NCI-H2081 (cell line): ENCODE results near the gene HPN.
"Not testable (repeated sequence)": the region's sequence is repeated elsewhere in the genome, so short reads cannot be mapped to it uniquely, and the experiment has no call there.

Experiments
- DNase-seq, 2 experiments: peaks; one replicate each; lab custom pipeline; 2025; lab: John Stamatoyannopoulos, UW

HPN gene

DNA sequence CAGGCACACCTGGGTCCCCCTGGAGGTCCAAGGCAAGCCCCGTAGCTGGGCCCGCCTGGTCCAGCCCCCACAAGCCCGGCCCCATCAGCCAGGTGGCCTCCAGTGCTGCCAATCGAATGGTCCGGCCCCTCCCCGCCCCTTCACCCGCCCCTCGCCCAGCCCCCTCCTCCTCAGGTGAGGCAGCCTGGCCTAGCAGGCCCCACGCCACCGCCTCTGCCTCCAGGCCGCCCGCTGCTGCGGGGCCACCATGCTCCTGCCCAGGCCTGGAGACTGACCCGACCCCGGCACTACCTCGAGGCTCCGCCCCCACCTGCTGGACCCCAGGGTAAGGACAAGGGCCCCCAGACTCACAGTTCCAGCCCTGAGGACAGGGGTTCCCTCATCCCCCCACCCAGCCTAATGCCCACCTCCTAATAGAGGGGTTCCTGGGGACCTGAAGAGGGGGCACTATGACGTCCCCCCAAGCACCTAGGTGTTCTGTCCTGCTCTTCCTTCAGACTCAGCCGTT is at the start of gene HPN:
Gene HPN (plus strand): TSS at position 174 of the 508 bp plus-strand sequence. CDS start 786 bp downstream, outside the sequence.
- DNase-seq: no peak

DNA sequence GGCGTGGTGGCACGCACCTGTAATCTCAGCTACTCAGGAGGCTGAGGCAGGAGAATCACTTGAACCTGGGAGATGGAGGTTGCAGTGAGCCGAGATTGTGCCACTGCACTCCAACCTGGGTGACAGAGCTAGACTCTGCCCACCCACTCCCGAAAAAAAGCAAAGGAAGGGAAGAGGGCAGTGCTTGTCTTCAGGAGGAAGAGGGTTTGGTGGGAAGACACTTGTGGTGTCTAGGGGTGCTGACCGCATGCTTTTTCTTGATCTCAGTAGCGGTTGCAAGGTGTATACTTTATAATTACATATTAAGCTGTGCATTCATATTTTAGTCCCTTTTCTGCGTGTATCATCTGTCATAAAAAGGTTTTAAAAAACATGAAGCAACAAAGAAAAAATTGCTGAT is 48.9 kb upstream of the HPN start:
- not testable (repeated sequence) for DNase-seq

DNA sequence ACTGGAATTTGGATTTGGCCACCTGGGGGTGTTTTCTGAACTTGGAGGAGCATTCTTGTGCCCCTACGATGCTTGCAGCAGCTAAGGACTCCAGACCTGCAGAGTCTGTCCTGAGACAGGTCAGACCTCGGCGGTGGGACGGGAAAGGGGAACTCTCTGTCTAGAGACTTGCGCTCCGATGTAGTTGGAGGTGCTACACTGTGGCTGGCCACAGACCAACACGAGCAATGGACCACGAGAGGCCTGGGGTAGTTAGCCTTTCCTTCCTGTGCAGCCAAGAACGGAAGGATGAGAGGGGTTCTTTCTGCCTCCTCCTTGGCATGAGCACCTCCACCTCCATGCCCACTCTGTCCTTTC is 47.3 kb upstream of the HPN start:
- no peak for DNase-seq

DNA sequence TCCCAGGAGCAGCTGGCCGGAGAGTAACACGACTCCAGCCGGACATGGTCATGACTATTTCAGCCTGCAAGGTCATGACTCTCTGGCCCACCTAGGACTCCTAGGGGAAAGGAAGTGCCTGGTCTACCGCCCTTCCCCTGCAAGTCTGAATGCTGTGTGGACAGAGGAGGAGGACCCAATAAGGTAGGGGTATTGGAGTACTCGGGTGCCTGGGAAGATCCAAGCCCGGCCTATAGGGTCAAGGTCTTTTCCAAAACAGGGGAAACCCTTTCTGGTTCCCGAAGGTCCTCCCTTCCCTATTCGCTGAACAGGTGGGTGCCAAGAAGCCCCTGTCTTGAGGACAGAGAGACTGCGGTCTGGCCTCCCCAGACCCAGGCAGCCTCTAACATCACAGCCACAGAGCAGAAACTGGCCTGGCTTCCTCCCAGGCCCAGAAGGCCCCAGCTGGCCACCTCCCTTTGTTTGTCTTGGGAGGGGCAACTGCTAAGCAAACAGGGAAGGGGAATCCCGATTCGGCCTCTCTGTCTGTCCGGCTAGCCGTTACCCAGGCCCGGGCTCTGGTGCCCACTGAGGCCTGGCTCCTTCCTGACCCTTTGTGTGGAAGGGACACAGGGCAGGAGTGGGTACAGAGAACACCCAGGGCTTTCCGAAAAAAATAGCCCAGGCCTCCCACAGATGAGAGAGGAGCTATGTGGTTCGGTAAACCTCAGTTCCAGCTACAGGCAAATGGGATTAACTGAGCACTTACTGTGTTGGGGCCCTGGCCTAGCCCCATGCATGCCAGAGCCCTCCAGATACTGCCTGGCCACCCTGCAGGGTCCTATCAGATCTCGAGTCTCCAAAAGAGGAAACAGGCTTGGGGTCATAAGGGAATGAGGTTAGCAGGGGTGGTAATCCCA is 46.6 kb upstream of the HPN start:
- no peak for DNase-seq

DNA sequence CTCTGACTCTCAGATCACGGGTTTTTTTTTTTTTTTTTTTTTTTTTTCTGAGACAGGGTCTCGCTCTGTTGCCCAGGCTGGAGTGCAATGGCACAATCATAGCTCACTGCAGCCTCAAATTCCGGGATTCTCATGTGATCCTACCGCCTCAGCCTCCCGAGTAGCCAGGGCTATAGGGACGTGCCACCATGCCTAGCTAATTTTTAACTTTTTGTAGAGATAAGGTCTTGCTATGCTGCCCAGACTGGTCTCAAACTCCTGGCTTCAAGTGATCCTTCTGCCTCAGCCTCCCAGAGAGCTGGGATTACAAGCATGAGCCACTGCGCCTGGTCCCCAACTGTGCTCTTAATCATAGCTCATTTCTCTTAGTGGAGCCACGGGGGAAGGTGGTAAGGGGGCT is 46.0 kb upstream of the HPN start:
- DNase-seq: no peak

DNA sequence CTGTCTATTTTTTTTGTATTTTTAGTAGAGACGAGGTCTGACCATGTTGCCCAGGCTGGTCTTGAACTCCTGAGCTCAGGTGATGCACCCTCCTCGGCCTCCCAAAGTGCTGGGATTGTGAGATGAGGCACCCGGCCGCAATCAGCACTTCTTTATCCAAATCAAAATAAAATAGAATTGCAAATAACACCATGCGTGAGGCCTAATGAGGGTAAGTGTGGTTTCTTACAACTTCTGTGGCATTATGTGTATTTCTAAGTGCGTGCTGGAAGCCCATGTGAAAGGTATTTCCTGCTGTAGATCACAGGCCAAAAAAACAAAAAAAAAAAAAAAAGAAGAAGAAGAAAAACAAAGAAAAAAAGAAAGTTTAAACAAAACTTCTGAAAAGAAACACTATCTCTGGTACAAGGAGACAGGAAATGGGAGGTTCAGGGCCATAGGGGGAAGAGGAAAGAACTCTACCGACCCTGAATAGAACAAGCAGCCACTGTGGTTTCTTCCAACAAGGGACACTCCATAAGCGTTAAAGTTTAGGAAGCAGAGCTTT is 44.4 kb upstream of the HPN start:
- no peak for DNase-seq

DNA sequence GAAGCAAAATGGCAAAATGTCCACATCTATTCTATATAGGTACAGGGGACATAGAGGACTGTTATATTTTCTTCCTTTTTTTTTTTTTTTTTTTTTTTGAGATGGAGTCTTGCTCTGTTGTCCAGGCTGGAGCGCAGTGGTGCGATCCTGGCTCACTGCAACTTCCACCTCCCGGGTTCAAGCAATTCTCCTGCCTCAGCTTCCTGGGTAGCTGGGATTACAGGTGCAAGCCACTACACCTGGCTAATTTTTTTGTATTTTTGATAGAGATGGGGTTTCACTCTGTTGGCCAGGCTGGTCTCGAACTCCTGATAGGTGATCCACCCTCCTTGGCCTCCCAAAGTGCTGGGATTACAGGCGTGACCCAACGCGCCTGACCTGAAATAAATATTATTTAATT is 43.3 kb upstream of the HPN start:
- not testable (repeated sequence) for DNase-seq

DNA sequence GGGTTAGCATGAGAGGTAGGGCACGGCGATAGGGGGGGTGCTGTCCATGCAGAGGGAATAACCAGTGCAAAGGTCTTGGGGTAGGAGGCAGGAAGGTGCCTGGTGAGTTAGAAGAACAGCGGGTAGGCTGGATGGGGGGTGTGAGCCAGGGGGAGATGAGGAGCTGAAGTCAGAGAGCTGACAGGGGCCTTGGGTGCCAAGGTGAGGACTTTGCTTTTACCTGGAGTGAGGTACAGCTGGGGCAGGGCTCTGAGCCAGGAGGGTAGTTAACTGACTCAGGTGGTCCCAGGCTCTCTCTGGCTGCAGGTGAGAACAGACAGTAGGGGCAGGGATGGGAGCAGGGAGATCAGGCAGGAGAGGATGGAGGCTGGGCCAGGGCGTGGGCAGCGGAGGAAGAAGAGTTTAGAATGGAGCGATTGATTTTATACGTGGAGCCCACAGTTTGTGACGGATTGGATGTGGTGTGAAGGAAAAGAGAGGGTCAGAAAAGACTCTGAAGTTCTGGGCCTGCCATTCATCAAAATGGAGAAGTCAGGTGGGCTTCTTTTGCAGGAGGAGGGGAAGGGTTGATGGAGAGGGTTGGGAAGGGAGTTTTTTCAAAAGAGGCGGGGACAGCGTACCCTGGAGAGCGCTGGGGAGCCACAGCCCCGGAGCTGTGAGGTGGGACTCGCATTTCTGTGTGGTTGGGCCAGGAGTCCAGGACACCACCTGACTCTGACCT is 42.6 kb upstream of the HPN start:
- no peak for DNase-seq

DNA sequence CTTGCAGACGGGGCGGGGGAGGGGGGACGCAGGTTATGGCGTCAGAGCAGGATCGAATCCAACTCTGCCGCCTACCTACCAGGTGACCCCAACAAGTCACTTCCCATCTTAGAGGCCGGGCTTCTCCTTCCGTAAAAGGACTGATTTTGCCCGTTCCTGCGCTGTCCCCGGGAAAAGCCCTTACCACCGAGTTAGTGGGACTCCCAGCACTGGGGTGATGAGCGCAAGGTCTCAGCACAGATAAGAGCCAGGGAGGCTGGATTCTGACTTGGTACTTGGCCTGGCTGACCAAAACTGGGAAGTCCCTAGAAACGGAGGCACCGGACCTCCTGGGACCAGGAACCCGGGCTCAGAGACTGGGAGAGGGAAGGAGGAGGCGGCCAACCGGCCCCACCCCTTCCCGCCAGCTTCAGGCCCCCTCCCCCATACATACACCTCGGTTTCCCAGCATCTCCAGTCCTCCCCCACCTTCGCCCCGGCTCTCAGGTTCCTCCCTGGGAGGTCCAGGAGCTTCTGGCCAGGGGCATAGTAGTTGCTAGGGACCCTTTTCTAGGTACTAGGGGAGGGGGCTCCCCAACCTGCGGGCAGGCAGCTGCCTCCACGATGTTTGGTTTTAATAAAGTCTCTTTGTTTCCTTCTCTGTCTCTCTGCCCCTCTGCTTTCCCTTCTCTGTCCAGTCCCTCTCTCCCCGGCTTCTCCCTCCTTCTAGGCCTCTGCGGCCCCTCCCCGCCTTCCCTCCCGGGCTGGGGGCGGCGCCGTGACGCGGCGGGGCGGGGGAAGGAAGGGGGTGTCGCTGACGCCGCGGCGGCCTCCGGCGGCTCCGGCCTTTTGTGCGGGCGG is 41.8 kb upstream of the HPN start, which contains the start of gene GRAMD1A:
Gene GRAMD1A (plus strand): TSS at position 826 of the 840 bp plus-strand sequence. CDS start 156 bp downstream, outside the sequence.
- peak; percentile 64 to 77 for DNase-seq

DNA sequence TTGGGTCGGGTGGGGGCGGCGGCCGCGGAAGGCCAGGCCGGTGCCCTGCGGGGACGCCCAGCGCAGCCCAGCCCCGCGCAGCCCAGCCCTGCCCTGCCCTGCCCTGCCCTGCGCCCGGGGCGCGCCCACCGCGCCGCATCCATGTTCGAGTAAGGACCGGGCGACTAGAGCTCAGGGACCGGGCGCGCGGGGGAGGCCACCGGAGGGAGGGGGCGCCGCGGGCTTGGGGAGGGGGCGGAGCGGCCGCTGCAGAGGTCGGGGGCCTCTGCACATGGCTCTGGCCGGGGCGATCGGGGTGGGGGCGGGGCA is 41.2 kb upstream of the HPN start:
- no peak for DNase-seq

DNA sequence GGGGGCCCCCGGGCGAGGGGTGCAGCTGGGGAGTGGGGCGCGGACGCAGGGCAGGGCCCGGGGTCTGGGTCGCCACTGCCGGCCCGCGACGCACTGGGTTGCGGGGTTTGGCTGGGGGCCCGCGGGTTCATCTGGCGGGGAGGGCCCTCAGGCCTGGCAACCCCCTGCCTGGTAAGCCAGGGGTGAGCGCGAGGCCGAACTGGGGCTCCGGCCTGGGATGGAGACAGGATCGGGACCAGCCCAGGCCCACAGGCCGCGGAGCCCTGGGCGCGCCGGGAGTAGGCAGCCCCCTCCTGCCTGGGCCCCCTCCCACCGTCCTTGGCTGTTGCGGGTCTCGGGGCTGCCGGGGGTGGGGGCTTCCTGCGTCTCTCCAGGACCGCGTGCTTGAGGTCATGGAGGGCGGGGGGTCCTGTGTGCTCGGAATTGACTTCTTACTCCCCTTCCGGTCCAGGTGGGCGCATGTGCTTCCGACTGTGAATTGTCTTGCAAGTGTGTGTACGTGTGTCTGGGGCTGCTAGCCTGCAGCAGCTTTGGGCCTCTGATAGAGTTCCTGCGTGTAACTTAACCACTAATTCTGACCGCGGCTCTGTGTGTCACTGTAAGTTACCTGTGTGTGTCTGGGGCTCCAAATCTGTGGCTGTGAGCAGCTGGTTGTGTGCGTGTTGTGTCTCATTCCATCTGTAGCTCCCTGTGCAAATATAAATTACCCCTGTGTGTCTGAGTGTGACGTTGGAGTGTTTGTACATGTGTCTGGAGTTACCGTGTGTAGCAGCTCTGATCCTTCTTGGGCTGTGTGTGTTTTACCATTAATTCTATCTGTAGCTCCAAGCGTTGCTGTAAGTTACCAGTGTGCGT is 40.6 kb upstream of the HPN start:
- DNase-seq: peak; percentile 21 to 63

DNA sequence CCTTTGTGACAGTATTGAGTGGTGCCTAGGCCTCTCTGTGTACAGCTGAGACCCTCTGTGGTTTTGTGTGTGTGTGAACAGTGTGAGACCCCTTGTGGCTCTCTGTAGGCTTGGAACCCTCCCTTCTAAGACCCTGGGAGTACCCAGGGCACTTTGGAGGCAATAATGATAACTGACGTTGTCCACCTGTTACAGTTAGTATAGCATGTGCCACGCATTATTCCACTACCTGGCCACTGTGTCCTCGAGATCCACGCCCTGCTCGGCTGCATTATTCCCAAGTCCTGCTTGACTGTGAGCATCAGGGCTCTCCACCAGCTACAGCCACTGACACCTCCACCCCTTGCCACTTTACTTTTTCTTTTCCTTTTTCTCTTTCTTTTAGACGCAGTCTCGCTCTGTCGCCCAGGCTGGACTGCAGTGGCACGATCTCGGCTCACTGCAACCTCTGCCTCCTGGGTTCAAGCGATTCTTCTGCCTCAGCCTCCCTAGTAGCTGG is 39.4 kb upstream of the HPN start:
- DNase-seq: no peak

DNA sequence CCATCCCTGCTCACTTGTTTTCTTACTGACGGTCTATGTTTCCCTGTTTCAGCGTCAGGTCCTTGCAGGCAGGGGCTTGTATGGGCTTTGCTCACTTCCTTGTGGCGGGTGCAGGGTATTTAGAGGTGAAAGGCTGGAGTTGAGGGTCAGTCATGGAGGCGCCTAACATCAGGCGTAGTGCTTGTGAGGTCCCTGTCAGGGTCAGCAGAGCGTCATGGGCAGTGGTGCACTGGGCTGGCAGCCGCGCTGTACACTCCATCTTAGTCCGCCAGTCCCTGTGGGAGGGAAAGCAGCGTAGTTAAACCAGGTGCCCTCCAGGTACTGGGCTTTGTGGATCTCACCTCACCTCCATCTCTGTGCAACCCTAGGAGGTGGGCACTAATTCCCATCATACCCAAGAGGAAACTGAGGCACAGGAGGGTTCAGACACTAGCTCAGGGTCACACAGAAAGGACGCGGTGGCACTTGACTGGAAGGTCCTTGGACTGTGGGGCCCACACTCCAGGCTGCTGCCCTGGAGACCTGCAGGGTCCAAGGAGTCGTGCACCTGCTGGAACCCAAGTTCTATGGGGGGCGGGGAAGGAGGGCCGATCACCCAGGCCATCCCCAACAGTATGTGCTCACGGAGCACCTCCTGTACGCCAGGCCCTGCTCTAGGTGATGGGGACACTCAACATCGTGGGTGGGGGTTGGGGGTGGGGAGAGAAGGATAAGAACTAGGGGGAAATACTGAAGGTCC is 36.8 kb upstream of the HPN start:
- DNase-seq: no peak

DNA sequence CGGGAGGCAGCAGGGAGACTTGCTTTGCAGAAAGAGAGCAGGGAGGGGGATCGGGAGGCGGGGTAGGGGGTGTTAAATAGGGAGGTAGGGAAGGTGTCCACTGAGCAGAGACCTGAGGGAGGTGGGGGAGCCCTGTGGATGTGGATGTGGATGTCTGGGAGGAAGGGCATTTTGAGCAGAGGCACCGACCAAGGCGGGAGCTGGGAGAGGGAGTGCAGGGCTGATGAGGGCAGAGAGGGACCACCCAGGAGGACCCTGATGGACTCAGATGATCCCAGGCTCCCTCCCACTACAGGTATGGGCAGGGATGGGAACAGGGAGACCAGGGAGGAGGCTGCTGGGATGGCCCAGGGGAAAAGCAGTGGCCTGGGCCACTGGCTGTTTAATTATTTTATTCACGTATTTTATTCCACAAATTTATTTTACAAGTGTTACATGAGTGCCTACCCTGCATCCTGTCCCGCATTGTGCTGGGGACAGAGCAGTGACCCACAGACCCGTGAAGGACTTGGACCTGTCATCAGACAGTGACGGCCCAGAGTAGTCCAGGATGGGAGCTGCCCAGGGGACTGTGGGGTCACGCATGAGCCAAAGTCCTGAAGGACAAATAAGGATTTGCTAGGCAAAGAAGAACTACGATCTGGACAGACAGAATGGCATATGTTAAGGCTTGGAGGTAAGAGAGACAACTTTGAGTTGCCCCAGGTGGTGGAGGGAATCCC is 36.1 kb upstream of the HPN start:
- no peak for DNase-seq

DNA sequence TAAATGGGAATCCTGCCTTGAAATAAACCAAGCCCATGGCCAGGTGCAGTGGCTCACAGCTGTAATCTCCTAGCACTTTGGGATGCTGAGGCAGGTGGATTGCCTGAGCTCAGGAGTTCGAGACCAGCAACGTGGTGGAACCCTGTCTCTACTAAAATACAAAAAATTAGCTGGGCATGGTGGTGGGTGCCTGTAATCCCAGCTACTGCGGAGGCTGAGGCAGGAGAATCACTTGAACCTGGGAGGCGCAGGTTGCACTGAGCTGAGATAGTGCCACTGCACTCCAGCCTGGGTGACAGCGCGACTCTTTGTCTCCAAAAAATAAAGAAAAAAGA is 35.5 kb upstream of the HPN start:
- DNase-seq: not testable (repeated sequence)

DNA sequence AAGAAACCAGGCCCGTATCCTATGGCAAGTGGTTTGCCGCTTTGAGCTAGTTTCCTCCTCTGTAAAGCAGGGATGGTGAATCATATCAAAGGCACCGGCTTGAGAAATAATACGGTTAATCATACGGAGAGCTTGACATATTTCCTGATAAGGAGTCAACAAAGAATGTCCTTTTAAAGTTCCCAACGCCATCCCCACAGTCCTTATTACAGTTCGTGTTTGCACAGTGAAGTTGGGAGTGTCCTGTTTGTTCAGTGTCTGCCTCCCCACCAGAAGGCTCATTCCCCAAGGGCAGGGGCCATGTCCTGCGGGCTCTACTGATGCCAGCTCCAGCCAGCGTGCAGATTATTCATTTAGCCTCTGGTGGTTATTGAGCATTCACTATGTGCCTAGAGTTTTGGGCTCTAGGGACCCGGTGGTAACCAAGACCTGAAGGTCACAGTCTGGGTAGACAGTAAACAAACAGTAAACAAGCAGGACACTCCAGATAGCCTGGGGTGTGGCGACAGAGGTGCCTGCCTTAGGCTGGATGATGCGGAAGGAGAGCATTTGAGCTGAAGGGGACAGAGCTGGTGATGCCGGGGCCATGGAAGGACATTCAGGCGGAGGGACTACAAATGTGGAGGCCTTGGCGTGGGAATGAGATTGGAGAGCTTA is 35.1 kb upstream of the HPN start:
- no peak for DNase-seq

DNA sequence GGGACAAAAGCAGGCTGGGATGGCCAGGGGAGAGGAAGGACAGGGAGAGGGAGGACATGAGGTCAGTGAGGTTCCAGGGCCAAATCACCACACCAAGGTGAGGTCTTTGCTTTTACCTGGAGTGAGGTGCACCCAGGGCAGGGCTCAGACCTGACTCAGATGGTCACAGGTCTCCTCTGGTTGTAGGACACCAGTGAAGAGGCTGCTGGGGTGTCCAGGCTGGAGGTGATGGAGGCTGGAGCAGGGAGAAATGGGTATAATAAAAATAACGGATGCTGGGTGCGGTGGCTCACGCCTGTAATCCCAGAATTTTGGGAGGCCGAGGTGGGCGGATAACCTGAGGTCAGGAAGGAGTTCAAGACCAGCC is 34.5 kb upstream of the HPN start:
- no peak for DNase-seq

DNA sequence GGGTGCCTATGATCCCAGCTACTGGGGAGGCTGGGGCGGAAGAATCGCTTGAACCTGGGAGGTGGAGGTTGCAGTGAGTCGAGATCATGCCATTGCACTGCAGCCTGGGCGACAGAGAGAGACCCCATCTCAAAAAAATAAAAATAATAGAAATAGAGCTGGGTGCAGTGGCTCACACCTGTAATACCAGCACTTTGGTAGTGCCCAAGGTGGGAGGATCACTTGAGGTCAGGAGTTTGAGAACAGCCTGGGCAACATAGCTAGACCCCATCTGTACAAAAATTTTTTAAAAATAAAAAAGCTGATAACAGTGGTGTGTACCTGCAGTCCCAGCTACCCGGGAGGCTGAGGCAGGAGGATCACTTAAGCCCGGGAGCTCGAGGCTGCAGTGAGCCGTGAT is 34.1 kb upstream of the HPN start:
- not testable (repeated sequence) for DNase-seq

DNA sequence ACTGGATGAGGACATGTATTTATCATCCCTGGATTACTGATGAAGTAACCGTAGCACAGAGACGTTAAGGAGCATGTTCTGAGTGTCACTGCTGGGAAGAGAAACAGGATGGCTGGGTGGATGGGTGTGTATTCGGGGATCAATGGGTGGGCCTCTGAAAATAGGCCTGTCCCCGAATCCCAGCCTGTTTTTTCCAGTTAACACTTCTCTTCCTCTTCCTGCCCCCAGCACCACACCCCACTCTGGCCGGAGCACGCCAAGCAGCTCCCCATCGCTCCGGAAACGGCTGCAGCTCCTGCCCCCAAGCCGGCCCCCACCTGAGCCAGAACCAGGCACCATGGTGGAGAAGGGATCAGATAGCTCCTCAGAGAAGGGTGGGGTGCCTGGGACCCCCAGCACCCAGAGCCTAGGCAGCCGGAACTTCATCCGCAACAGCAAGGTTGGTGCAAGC is 32.6 kb upstream of the HPN start:
- no peak for DNase-seq
